H1 (cell line): ENCODE measurements around the gene SHC1. TPM values are rescaled to one million over a fixed set of nuclear protein-coding genes. Genes with fewer than 3 reads are reported as not detected.

Source experiments
- CTCF ChIA-PET: fragments of 300-600 bp; sonication (Branson Sonifier 250); formaldehyde crosslinking; loops from one replicate; lab custom pipeline; 2021; ENCODE audit not compliant: partially characterized antibody; lab: Charles Lee
- POLR2A ChIA-PET: fragments of 300-600 bp; sonication (Branson Sonifier 250); formaldehyde crosslinking; loops from one replicate; lab custom pipeline; 2021; ENCODE audit warnings: inconsistent platforms; ENCODE audit not compliant: partially characterized antibody; lab: Charles Lee
- DNase-seq, 2 experiments: peaks; one replicate each; pipeline versions ENCODE4 v3.0.0 to v3.0.0-alpha.2; 2010 to 2022; ENCODE audit warnings: low spot score in 2 of 2, low read depth in 1 of 2, mixed read lengths in 1 of 2
- FAIRE-seq: peaks from 2 replicates; lab custom pipeline; 2011; peaks lifted over from hg19 to GRCh38; lab: Jason Lieb, UNC
- H2AFZ ChIP-seq: 2 replicates; pipeline ENCODE4 v1.8.1; 2012; ENCODE audit warnings: low read length, inconsistent platforms
- H2AK5ac ChIP-seq: 2 replicates; pipeline ENCODE4 v1.6.1; 2013; ENCODE audit warnings: low read depth, low read length
- H2BK120ac ChIP-seq: replicated peaks from 2 replicates; pipeline ENCODE3; 2013; ENCODE audit warnings: low read depth, low read length, inconsistent platforms
- H2BK12ac ChIP-seq: 2 replicates; pipeline ENCODE4 v1.6.1; 2013; ENCODE audit warnings: low read depth, low read length
- H2BK15ac ChIP-seq: 2 replicates; pipeline ENCODE4 v1.6.1; 2013; ENCODE audit warnings: low read length
- H2BK20ac ChIP-seq: 2 replicates; pipeline ENCODE4 v1.6.1; 2013; ENCODE audit warnings: low read length
- H2BK5ac ChIP-seq: 2 replicates; pipeline ENCODE4 v1.6.1; 2013; ENCODE audit warnings: low read depth, low read length
- H3K14ac ChIP-seq: 2 replicates; pipeline ENCODE4 v1.6.1; 2013; ENCODE audit warnings: inconsistent platforms; ENCODE audit not compliant: insufficient read length
- H3K18ac ChIP-seq: 2 replicates; pipeline ENCODE4 v1.6.1; 2013; ENCODE audit warnings: low read length; ENCODE audit errors: extremely low read depth
- H3K23ac ChIP-seq: 2 replicates; pipeline ENCODE4 v1.6.1; 2013; ENCODE audit warnings: inconsistent platforms; ENCODE audit not compliant: insufficient read length
- H3K23me2 ChIP-seq: 2 replicates; pipeline ENCODE4 v1.6.1; 2013; ENCODE audit warnings: low read depth, low read length
- H3K27ac ChIP-seq: 2 replicates; pipeline ENCODE4 v1.6.1; 2011; ENCODE audit warnings: low read depth, low read length, inconsistent platforms
- H3K27me3 ChIP-seq, 4 experiments: replicated peaks in 1 of 4; 1 replicate in 1 of 4; 2 replicates in 3 of 4; pipeline versions ENCODE4 v1.6.1 to v1.8.1; 2011 to 2013; ENCODE audit warnings: low read length in 3 of 4, mild to moderate bottlenecking in 3 of 4, inconsistent platforms in 2 of 4, mixed read lengths in 2 of 4, moderate library complexity in 1 of 4; ENCODE audit not compliant: control insufficient read depth in 3 of 4, insufficient read depth in 3 of 4; ENCODE audit errors: extremely low read depth in 1 of 4
- H3K36me3 ChIP-seq, 4 experiments: 2 replicates each; pipeline versions ENCODE4 v1.6.1 to v1.8.1; 2011 to 2013; ENCODE audit warnings: mild to moderate bottlenecking in 4 of 4, low read length in 3 of 4, moderate library complexity in 2 of 4, control low read depth in 1 of 4, inconsistent platforms in 1 of 4; ENCODE audit not compliant: insufficient read depth in 4 of 4, control insufficient read depth in 2 of 4
- H3K4ac ChIP-seq: replicated peaks from 2 replicates; pipeline ENCODE3; 2013; ENCODE audit warnings: low read length, low read depth, mixed read lengths, inconsistent platforms; ENCODE audit not compliant: insufficient read length
- H3K4me1 ChIP-seq, 4 experiments: replicated peaks in 1 of 4; 1 replicate in 1 of 4; 2 replicates in 3 of 4; pipeline versions ENCODE4 v1.6.1 to v1.8.1; 2011 to 2013; ENCODE audit warnings: low read length in 3 of 4, inconsistent platforms in 2 of 4, mixed read lengths in 1 of 4; ENCODE audit not compliant: insufficient read depth in 4 of 4, control insufficient read depth in 3 of 4
- H3K4me2 ChIP-seq, 2 experiments: 2 replicates each; pipeline versions ENCODE4 v1.6.1 to v1.8.1; 2011 to 2013; ENCODE audit warnings: low read depth in 2 of 2, low read length in 2 of 2, control low read depth in 1 of 2, inconsistent platforms in 1 of 2, mild to moderate bottlenecking in 1 of 2; ENCODE audit not compliant: insufficient read depth in 1 of 2
- H3K4me3 ChIP-seq, 4 experiments: fragments of 200-600, 300-600 bp in 1 of 4; sonication (generic), shearing (Covaris generic), sonication (Bioruptor Twin) in 1 of 4; 2 replicates each; pipeline versions ENCODE4 v1.5.1 to v1.8.1; 2011 to 2016; ENCODE audit warnings: low read length in 4 of 4, low read depth in 3 of 4, control low read depth in 2 of 4, inconsistent platforms in 2 of 4, mild to moderate bottlenecking in 2 of 4, mixed read lengths in 1 of 4, moderate library complexity in 1 of 4; ENCODE audit not compliant: insufficient read depth in 2 of 4; ENCODE audit errors: extremely low read depth in 1 of 4
- H3K56ac ChIP-seq: replicated peaks from 2 replicates; pipeline ENCODE3; 2013; ENCODE audit warnings: low read depth, mild to moderate bottlenecking, mixed read lengths, low read length, inconsistent platforms; ENCODE audit not compliant: insufficient read length
- H3K79me1 ChIP-seq: 2 replicates; pipeline ENCODE4 v1.6.1; 2013; ENCODE audit warnings: low read depth, low read length, control low read depth
- H3K79me2 ChIP-seq, 2 experiments: 2 replicates each; pipeline versions ENCODE4 v1.6.1 to v1.8.1; 2012 to 2013; ENCODE audit warnings: low read length in 2 of 2, mild to moderate bottlenecking in 2 of 2, inconsistent platforms in 1 of 2; ENCODE audit not compliant: insufficient read depth in 2 of 2, control insufficient read depth in 1 of 2
- H3K9ac ChIP-seq, 4 experiments: replicated peaks in 1 of 4; 1 replicate in 1 of 4; 2 replicates in 3 of 4; pipeline versions ENCODE4 v1.6.1 to v1.8.1; 2011 to 2013; ENCODE audit warnings: low read depth in 3 of 4, low read length in 3 of 4, control low read depth in 2 of 4, mild to moderate bottlenecking in 2 of 4, moderate library complexity in 2 of 4, inconsistent platforms in 1 of 4; ENCODE audit errors: extremely low read depth in 1 of 4
- H3K9me3 ChIP-seq, 2 experiments: 2 replicates each; pipeline versions ENCODE4 v1.6.1 to v1.8.1; 2012 to 2013; ENCODE audit warnings: mild to moderate bottlenecking in 2 of 2, moderate library complexity in 2 of 2, control low read depth in 1 of 2, inconsistent platforms in 1 of 2, low read depth in 1 of 2, low read length in 1 of 2, mixed read lengths in 1 of 2; ENCODE audit not compliant: insufficient read depth in 2 of 2
- H4K20me1 ChIP-seq, 2 experiments: replicated peaks in 1 of 2; 2 replicates each; pipeline versions ENCODE3 to v1.8.1; 2011 to 2013; ENCODE audit warnings: inconsistent platforms in 2 of 2, low read length in 2 of 2, mild to moderate bottlenecking in 1 of 2; ENCODE audit not compliant: insufficient read depth in 2 of 2, control insufficient read depth in 1 of 2
- H4K5ac ChIP-seq: 2 replicates; pipeline ENCODE4 v1.6.1; 2013; ENCODE audit warnings: low read length, low read depth, mixed read lengths, inconsistent platforms; ENCODE audit not compliant: insufficient read length
- H4K8ac ChIP-seq: 2 replicates; pipeline ENCODE4 v1.8.0; 2013; ENCODE audit warnings: mild to moderate bottlenecking, moderate library complexity, low read length, inconsistent platforms; ENCODE audit not compliant: insufficient read depth; ENCODE audit errors: extremely low read depth
- H4K91ac ChIP-seq: replicated peaks from 2 replicates; pipeline ENCODE3; 2013; ENCODE audit warnings: low read length, mixed read lengths, inconsistent platforms; ENCODE audit not compliant: insufficient read length
- ASH2L ChIP-seq: fragments of 200-600, 300-600 bp; sonication (generic); IDR thresholded peaks from one replicate; pipeline ENCODE4 v1.7.1; 2017; ENCODE audit warnings: low read length
- BCL11A ChIP-seq, 2 experiments: IDR thresholded peaks; one replicate each; pipeline ENCODE4 v1.6.1; 2011; ENCODE audit warnings: low read depth in 2 of 2, low read length in 2 of 2, mild to moderate bottlenecking in 2 of 2
- CHD1 ChIP-seq: IDR thresholded peaks from 2 replicates; pipeline ENCODE4 v1.6.1; 2012; ENCODE audit warnings: low read depth, low read length, improper control_type of control experiment
- E2F6 ChIP-seq: IDR thresholded peaks from 2 replicates; pipeline ENCODE4 v1.6.1; 2012; ENCODE audit warnings: inconsistent platforms
- PHF8 ChIP-seq: fragments of 200-600 bp; sonication (generic); conservative IDR thresholded peaks from 2 replicates; pipeline ENCODE4 v1.7.1; 2012; ENCODE audit warnings: low read depth, mild to moderate bottlenecking, inconsistent platforms, low read length, moderate library complexity
- WGBS, 2 experiments: shearing (Covaris generic) in 1 of 2; methylation state at CpG; one replicate each; pipeline versions ENCODE4 v1.1.6 to v1.1.7; 2013 to 2015; ENCODE audit warnings: low lambda C conversion rate in 2 of 2, mixed read lengths in 2 of 2, inconsistent platforms in 1 of 2, low coverage in 1 of 2, missing lambda C conversion rate in 1 of 2; ENCODE audit not compliant: insufficient replicate concordance in 2 of 2, insufficient coverage in 1 of 2, insufficient read length in 1 of 2; ENCODE audit errors: extremely low coverage in 1 of 2, missing lambda C conversion rate in 1 of 2; 5-methylcytosine and 5-hydroxymethylcytosine counted together
- polyA plus RNA-seq, 7 experiments: library from polyadenylated mRNA; depleted of rRNA in 3 of 7; stranded (reverse) in 5 of 7; unstranded in 2 of 7; fragments of >200 nt in 5 of 7; fragments of 200-250 nt in 2 of 7; gene quantifications; 1 replicate in 5 of 7; 2 replicates in 1 of 7; 4 replicates in 1 of 7; pipeline versions ENCODE4 v1.2.1 to v1.2.3, GENCODE V29; 2011 to 2013; ENCODE audit warnings: missing spikeins in 2 of 7, mixed read lengths in 2 of 7
- total RNA-seq: library from RNA; stranded (reverse); fragmentation: NEBNext Ultra II Directional; extraction: Animal tissue kit (Norgen Biotek cat#: 25700); gene quantifications from 2 replicates; pipeline ENCODE4 v1.2.1, GENCODE V29; 2021

The SHC1 gene
- total and polyA plus RNA-seq, 2 of the 8 experiments (the other 6 are each of a cell fraction or from before 2014, with no cell fraction given) = 177 to 212 TPM

GRCh38 chr1:155011437-155012025, 41.0 kb upstream of the SHC1 start:
- FAIRE-seq (no peak), DNase-seq (no peak)
- H3K27ac ChIP-seq = no peak overlapping the region
- POLR2A ChIA-PET = interaction anchor here (0.6 to 14.8 kb wide), 10 partner anchors 6 to 69 kb away, joined by 3 to 128 read pairs (median 6); partner anchors contain the start of genes CKS1B, FLAD1, LENEP and SHC1
- H3K23me2 ChIP-seq = no peaks in the 10 kb centered on the region; the same call in 1 of the 2 replicates
- peak overlapping the region; percentile 53; the same call in 1 of the 2 replicates for H2BK15ac ChIP-seq
- H2AFZ ChIP-seq = no peak overlapping the region
- CTCF ChIA-PET = interaction anchor here (1.1 to 18.6 kb wide), 4 partner anchors 14 to 105 kb away, joined by 3 to 354 read pairs (median 130); partner anchors contain the start of genes ADAM15, CKS1B, LENEP and ZBTB7B
- peak overlapping the region; percentile 53 for H4K5ac ChIP-seq
- no peak overlapping the region for H3K14ac ChIP-seq
- no peaks in the 10 kb centered on the region for H3K9me3 ChIP-seq
- H3K36me3 ChIP-seq = peaks cover 0 to 25% (median 13%) of the 10 kb centered on the region in 4 experiments; a peak in 4 of 8 replicates
- no peak overlapping the region for H3K23ac ChIP-seq
- peaks cover 15% of the 10 kb centered on the region for H3K79me1 ChIP-seq
- 93% methylated on average over 3 of the region's 6 CpGs; no CpG with 5 or more reads in 1 of the 2 experiments for WGBS, 2 experiments
- H2BK12ac ChIP-seq = peak overlapping the region; percentile 94; the same call in 1 of the 2 replicates
- H4K20me1 ChIP-seq = peaks cover 0 to 9% of the 10 kb centered on the region in 2 experiments
- H3K4me2 ChIP-seq = peak overlapping the region; percentile 50 to 61; a peak in 2 of 4 replicates
- peaks cover 8 to 47% (median 34%) of the 10 kb centered on the region in 4 experiments for H3K4me1 ChIP-seq
- H3K9ac ChIP-seq = no peak overlapping the region
- no peak overlapping the region for H2BK20ac ChIP-seq
- peak overlapping the region; percentile 34 for H4K91ac ChIP-seq
- 0 out of 2 replicates have a peak overlapping the region, but pooled peaks have one; percentile 87 for H2BK5ac ChIP-seq
- H4K8ac ChIP-seq = peak overlapping the region; percentile 15; the same call in 1 of the 2 replicates
- H3K27me3 ChIP-seq = no peaks in the 10 kb centered on the region
- peak overlapping the region; percentile 33 for H2BK120ac ChIP-seq
- no peak for TF ChIP-seq PHF8
- no peak for TF ChIP-seq BCL11A (IDR thresholded peaks at IDR 0.05; ENCODE audit: low read depth in 2 of 2, low read length in 2 of 2)
- no peak for TF ChIP-seq E2F6
- TF ChIP-seq CHD1 = no peak
- TF ChIP-seq ASH2L = no peak
- H3K4me3 ChIP-seq = no peak overlapping the region
- 0 out of 2 replicates have a peak overlapping the region, but pooled peaks have one; percentile 33 for H2AK5ac ChIP-seq
- H3K18ac ChIP-seq = peak overlapping the region; percentile 87; the same call in 1 of the 2 replicates
- no peak overlapping the region for H3K4ac ChIP-seq
- peaks cover 0 to 33% of the 10 kb centered on the region in 2 experiments; a peak in 3 of 4 replicates for H3K79me2 ChIP-seq
- no peak overlapping the region for H3K56ac ChIP-seq
